Kidney epithelial cell (primary cell): ENCODE data around the gene SLC25A17. TPM values are rescaled to one million over a fixed set of nuclear protein-coding genes. Genes with fewer than 3 reads are reported as not detected.
"Not testable (repeated sequence)": the region's sequence is repeated elsewhere in the genome, so short reads cannot be mapped to it uniquely, and the experiment has no call there.

Experiments
- DNase-seq: peaks from one replicate; pipeline ENCODE4 v3.0.0-alpha.2; 2010; ENCODE audit warnings: low read depth
- H3K27me3 ChIP-seq: 2 replicates; pipeline ENCODE4 v1.6.0; 2011; ENCODE audit warnings: low read length; ENCODE audit not compliant: control insufficient read depth, insufficient read depth
- H3K36me3 ChIP-seq: 2 replicates; pipeline ENCODE4 v1.5.1; 2011; ENCODE audit warnings: low read length; ENCODE audit not compliant: control insufficient read depth, insufficient read depth
- H3K4me3 ChIP-seq: 2 replicates; pipeline ENCODE4 v1.5.1; 2011; ENCODE audit warnings: low read depth, mild to moderate bottlenecking, control low read depth, low read length
- CTCF ChIP-seq: IDR thresholded peaks from 2 replicates; pipeline ENCODE4 v1.5.1; 2011; ENCODE audit warnings: mild to moderate bottlenecking, moderate library complexity, low read length, control low read depth, inconsistent platforms; ENCODE audit not compliant: insufficient read depth, poor library complexity, severe bottlenecking
- total RNA-seq: library from RNA; depleted of rRNA; stranded (reverse); fragments of >200 nt; gene quantifications from 2 replicates; pipeline ENCODE4 v1.2.3, GENCODE V29; 2015

The SLC25A17 gene
- total RNA-seq, 1 donor from 2014 or later = 21.6 TPM

- H3K4me3 ChIP-seq = no peak overlapping the region
- H3K27me3 ChIP-seq = no peaks in the 10 kb centered on the region
- H3K36me3 ChIP-seq = no peaks in the 10 kb centered on the region
- no peak for DNase-seq
- no peak for TF ChIP-seq CTCF
Measured at GRCh38 chr22:40799008-40799407, 20.1 kb downstream of the SLC25A17 start.

- H3K36me3 ChIP-seq = no peaks in the 10 kb centered on the region
- DNase-seq = no peak
- no peaks in the 10 kb centered on the region for H3K27me3 ChIP-seq
- TF ChIP-seq CTCF = no peak
- H3K4me3 ChIP-seq = no peak overlapping the region
Measured at GRCh38 chr22:40797427-40797826, 21.7 kb downstream of the SLC25A17 start.

GRCh38 chr22:40792451-40792850, 26.7 kb downstream of the SLC25A17 start:
- no peaks in the 10 kb centered on the region for H3K27me3 ChIP-seq
- no peak for DNase-seq
- no peaks in the 10 kb centered on the region for H3K36me3 ChIP-seq
- TF ChIP-seq CTCF = no peak
- H3K4me3 ChIP-seq = no peak overlapping the region

- DNase-seq = no peak
- Histone ChIP-seq H3K4me3 (no peak overlapping the region), H3K27me3 (no peaks in the 10 kb centered on the region), H3K36me3 (no peaks in the 10 kb centered on the region)
- TF ChIP-seq CTCF = no peak
Measured at GRCh38 chr22:40791241-40791640, 27.9 kb downstream of the SLC25A17 start.

- DNase-seq = no peak
- no peak for TF ChIP-seq CTCF
- Histone ChIP-seq H3K4me3 (no peak overlapping the region), H3K36me3 (no peaks in the 10 kb centered on the region), H3K27me3 (no peaks in the 10 kb centered on the region)
Measured at GRCh38 chr22:40789131-40789530, 30.0 kb downstream of the SLC25A17 start.

- no peak for DNase-seq
- H3K36me3 ChIP-seq = no peaks in the 10 kb centered on the region
- TF ChIP-seq CTCF = no peak
- H3K27me3 ChIP-seq = no peaks in the 10 kb centered on the region
- H3K4me3 ChIP-seq = no peak overlapping the region
Measured at GRCh38 chr22:40782521-40782920, 36.6 kb downstream of the SLC25A17 start.

- H3K27me3 ChIP-seq, H3K4me3 ChIP-seq, DNase-seq, H3K36me3 ChIP-seq: not testable (repeated sequence)
Measured at GRCh38 chr22:40781749-40782148, 37.4 kb downstream of the SLC25A17 start.
